Motor neuron (in vitro differentiated cells): Measurements from ENCODE around the gene SBF2. TPM values are rescaled to one million over a fixed set of nuclear protein-coding genes. Genes with fewer than 3 reads are reported as not detected.
"Not testable (repeated sequence)": the region's sequence is repeated elsewhere in the genome, so short reads cannot be mapped to it uniquely, and the experiment has no call there.

Experiments used
- ATAC-seq, 8 experiments: fragments of 200-7000 bp; cut with Tn5 transposase; replicated peaks in 6 of 8; 2 replicates each; pipeline ENCODE4 v1.8.0; 2021; ENCODE audit warnings: mild to moderate bottlenecking in 8 of 8, moderate library complexity in 8 of 8
- H3K27ac ChIP-seq, 2 donors: fragments of 250-450 bp; sonication (Bioruptor Pico); 2 replicates each; pipeline ENCODE4 v1.9.0; 2021; ENCODE audit warnings: antibody characterized with exemption in 2 of 2, mild to moderate bottlenecking in 2 of 2, moderate library complexity in 1 of 2
- H3K4me1 ChIP-seq, 2 donors: fragments of 250-450 bp; sonication (Bioruptor Pico); replicated peaks in 1 of 2; 2 replicates each; pipeline ENCODE4 v1.6.1; 2021; ENCODE audit warnings: antibody characterized with exemption in 2 of 2, mild to moderate bottlenecking in 2 of 2, moderate library complexity in 1 of 2
- H3K4me3 ChIP-seq, 5 donors: fragments of 250-450 bp; sonication (Bioruptor Pico); 2 replicates each; pipeline ENCODE4 v1.9.0; 2021; ENCODE audit warnings: antibody characterized with exemption in 5 of 5, mild to moderate bottlenecking in 5 of 5, moderate library complexity in 4 of 5
- WGBS, 10 experiments: fragments of 450-650 bp; shearing (Covaris generic); methylation state at CpG; one replicate each; pipeline ENCODE4 v1.0.0; 2022; 5-methylcytosine and 5-hydroxymethylcytosine counted together
- in situ Hi-C, 9 experiments: fragments of 400-800 bp; cut with MboI; loops; one replicate each; pipeline ENCODE4 v1.15.0; 2021; ENCODE audit warnings: low sequenced_read_pairs in 9 of 9, low pct_unique_long_range_greater_than_20kb in 2 of 9; ENCODE audit not compliant: unreplicated experiment in 9 of 9
- total RNA-seq, 8 experiments: library from RNA; unstranded; fragments of 300-600 nt; gene quantifications; 2 replicates each; pipeline versions ENCODE4 v1.2.3 to v1.2.4, GENCODE V29; 2022

Gene SBF2
- total RNA-seq, 8 experiments from 2014 or later, result 31.8 to 66.3 (median 44.6) TPM

DNA sequence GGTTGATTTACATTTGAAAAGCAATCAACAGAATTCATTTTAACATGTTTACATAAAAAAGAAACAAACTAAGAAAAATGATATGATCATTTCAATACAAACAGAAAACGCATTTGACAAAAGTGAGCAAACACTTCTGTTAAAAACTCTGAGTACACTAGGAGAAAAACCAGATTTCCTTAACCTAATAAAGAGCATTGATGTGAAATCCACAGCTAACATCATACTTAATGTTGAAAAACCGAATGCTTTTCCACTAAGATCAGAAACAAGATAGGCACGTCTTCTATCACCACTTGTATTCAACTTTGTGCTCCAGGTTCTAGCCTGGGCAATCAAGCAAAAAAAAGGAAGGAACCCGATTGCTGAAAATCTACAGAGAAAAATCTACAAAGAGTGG lies 227.6 kb downstream of the SBF2 start:
- ATAC-seq, result no peak
- 73 to 100% (median 90%) methylated on average over 1 to 4 of the region's 4 CpGs for WGBS, 10 experiments
- in situ Hi-C loops, result no loop called here

DNA sequence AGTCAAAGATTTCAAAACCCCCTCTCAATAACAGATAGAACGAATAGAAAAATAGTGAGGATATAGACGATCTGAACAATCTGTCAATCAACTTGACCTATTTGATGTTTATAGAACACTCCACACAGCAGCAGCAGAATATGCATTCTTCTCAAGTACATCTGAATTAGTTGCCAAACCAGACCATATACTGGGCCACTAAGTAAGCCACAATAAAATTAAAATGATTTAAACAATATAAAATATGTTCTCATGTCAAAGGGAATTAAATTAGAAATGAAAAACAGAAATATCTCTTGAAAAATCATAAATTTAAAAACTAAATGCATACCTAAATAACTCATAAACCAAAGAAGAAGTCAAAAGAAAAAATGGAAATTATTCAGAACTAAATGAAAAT lies 229.2 kb downstream of the SBF2 start:
- Histone ChIP-seq H3K4me3 (no peak overlapping the region), H3K4me1 (no peaks in the 10 kb centered on the region), H3K27ac (no peak overlapping the region)
- no peak for ATAC-seq
- in situ Hi-C loops, result no loop called here
- 71 to 100% (median 92%) methylated on average over 1 to 2 of the region's 2 CpGs for WGBS, 10 experiments

More for the DNA sequence above, 227.6 kb downstream of the SBF2 start:
- H3K4me1 ChIP-seq, result no peaks in the 10 kb centered on the region
- no peak overlapping the region for H3K27ac ChIP-seq
- H3K4me3 ChIP-seq, result no peak overlapping the region

DNA sequence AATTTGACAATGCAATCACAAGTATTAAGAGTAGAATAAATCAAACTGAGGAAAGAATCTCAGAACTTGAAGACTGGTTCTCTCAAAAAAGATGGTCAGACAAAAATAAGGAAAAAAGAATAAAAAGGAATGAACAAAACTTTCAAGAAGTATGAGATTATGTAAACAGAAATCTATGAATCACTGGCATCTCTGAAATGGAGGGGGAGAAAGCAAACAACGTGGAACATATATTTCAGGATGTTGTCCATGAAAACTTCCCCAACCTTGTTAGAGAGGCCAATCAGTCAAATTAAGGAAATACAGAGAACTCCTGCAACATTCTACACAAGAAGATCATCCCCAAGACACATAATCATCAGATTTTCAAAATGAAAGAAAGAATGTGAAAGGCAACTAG lies 235.7 kb downstream of the SBF2 start:
- Histone ChIP-seq H3K27ac (no peak overlapping the region), H3K4me3 (no peak overlapping the region), H3K4me1 (no peaks in the 10 kb centered on the region)
- WGBS, 10 experiments, result 80 to 100% (median 96%) methylated on average over 1 of the region's 1 CpG
- in situ Hi-C loops, result no loop called here
- no peak for ATAC-seq

DNA sequence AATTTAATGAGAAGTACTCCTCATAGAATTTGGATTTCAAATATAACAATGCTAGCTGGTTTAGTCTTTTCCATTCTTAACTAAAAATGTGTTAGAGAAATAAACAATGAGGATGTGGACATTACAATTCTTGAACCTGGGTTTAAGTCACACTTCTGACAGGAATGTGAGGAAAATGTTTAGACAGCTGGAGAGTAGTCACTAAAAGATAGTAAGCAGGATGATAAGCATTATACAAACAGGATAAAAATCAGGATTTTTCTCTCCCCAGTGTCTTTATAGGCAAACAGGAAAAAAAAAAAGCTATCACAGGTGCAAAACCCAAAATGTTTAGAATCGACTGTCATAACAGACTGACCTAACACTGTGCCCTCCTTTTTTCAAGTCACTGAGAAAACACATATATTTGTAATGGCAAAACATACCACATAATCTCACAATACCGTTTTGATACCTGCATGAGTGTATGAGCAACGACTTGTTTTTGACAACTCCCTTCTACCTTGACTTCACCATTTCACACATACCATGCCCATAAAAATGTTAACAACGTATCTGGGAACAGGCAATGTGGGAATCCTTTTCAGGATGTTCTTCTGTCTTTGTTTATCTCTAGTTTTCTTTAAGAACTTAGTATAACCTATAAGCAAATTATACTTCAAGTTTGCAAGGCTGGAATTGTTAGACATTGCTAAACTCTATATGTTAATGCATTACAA lies 242.0 kb downstream of the SBF2 start:
- in situ Hi-C loops, result no loop called here
- Histone ChIP-seq H3K4me1 (no peaks in the 10 kb centered on the region), H3K4me3 (no peak overlapping the region), H3K27ac (no peak overlapping the region)
- 51 to 94% (median 79%) methylated on average over 2 to 4 of the region's 4 CpGs; no CpG with 5 or more reads in 1 of the 10 experiments for WGBS, 10 experiments
- no peak for ATAC-seq

DNA sequence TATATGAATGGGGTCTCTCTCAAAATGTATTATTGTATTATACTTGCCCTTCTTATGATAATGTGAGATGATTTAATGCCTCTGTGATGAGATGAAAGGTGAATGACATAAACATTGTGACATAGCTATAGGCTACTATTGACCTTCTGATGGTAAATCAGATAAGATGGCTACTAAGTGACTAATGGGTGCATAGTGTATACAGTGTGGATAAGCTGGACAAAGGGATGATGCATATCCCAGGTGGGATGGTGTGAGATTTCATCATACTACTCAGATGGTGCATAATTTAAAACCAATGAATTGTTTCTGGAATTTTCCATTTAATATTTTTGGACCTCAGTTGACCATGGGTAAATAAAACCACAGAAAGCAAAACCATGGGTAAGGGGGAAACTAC lies 243.5 kb downstream of the SBF2 start:
- H3K27ac ChIP-seq, result no peak overlapping the region
- ATAC-seq, result peak in 1 of 8 experiments; percentile 36
- no peak overlapping the region for H3K4me3 ChIP-seq
- no peaks in the 10 kb centered on the region for H3K4me1 ChIP-seq
- in situ Hi-C loops, result no loop called here

DNA sequence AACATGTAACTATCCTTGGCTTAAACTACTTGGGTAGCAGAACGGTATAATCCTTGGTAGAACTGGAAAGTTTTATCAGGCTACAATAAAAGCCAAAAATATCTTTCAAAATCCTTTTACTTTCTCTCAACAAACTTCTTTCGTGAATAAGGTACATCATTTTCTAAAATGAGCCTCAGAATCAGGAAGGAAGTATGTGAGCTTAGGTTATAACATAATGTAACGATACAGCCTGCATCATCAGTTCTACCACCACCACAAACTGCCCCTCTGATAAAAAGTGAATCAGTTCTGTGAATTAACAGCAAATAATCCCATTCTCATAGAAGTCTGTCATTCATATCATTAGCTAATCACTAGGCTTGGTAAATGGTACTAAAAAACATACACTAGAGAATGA lies 244.3 kb downstream of the SBF2 start:
- 33 to 100% (median 100%) methylated on average over 1 to 3 of the region's 3 CpGs; no CpG with 5 or more reads in 1 of the 10 experiments for WGBS, 10 experiments
- H3K4me3 ChIP-seq, result no peak overlapping the region
- in situ Hi-C loops, result no loop called here
- no peaks in the 10 kb centered on the region for H3K4me1 ChIP-seq
- H3K27ac ChIP-seq, result no peak overlapping the region
- no peak for ATAC-seq

DNA sequence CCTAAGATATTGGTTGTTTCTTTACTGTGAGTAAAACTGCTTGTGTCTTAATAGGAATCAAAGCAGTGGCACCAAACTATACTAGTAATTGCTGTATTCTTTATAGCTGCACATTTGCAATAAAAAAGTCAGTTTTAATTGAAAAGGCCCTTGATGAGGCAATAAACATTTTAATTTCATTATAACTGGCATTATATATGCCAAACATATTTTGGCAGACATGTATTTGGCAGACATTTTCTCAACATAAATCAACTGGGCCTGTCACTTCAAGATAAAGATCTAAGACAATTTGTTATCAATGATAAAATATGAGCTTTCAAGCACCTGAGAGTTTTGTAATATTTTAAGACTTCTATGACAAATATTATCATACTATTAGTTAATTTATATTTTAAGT lies 245.7 kb downstream of the SBF2 start:
- Histone ChIP-seq H3K4me1 (no peaks in the 10 kb centered on the region), H3K27ac (no peak overlapping the region), H3K4me3 (no peak overlapping the region)
- in situ Hi-C loops, result no loop called here
- ATAC-seq, result no peak

DNA sequence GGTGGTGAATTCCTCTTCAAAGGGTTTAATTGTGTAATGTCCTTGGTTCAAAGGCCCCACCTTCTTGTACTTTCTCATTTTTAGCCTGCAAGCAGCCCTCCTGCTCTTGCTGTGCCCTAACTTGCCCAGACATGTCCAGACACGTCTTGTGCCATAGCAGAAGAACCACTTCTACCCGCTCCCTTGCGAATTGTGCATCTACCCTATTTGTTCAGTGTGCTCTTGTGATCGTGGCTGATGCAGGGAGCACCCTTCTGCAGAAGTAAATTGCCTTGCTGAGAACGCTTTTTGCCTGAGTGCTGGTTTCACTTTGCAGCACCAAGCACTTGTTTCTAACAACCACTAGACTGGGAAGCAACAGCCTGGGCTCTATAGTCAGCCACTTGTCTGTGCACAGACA lies 249.4 kb downstream of the SBF2 start:
- ATAC-seq, result no peak
- in situ Hi-C loops, result no loop called here
- WGBS, 10 experiments, result 67 to 100% (median 92%) methylated on average over 1 to 5 of the region's 5 CpGs; no CpG with 5 or more reads in 6 of the 10 experiments
- Histone ChIP-seq H3K4me1 (no peaks in the 10 kb centered on the region), H3K4me3 (no peak overlapping the region), H3K27ac (no peak overlapping the region)

DNA sequence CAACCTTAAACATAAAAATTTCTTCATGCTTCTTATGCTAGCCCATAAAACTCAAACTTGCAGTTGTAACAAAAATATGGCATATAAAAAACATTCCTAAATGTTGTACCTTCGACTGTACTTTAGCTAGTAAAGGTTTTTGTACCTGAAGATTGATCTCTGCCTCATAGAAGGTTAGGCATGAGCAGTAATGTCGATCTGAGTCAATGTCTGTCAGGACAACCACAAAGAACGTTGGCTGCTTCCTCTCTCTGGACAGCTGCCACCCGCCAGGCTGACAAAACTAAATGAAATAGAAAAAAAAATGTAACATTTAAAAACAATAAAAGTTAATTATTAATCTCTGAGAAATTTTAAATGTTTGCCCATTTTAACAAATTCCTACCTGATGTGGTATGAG lies 251.3 kb downstream of the SBF2 start:
- WGBS, 10 experiments, result 37 to 91% (median 81%) methylated on average over 1 to 4 of the region's 4 CpGs

DNA sequence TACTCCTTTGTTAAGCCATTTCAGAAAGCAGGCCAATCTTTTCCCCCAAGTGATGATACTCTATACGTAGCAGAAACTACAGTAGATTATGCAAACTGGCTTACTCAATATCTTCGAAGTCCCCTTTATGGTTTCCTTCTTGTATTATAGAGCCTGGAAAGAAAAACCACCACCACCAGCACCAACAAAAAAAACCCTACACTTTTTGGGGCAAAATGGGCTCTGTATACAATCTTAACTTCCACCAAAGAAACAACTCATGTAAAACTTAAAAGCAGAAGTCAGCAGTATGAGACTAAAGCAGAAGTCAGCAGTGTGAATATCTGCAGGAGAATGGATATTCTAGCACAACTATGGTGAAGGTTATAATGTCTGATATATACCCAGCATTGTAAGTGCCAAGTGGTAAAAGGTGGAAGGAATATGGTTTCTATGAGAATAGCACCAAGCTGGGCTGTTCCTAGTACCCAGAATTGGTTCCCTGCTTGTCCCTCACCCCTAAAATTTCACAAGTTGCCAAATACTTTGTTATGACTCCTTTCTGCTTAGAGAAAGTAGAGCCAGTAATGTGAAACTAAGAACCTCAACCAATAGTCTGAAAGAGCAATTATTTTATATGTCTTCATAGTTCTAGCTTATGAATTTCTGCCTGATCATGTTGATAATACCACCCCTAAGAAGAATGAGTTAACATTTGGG lies 252.1 kb downstream of the SBF2 start:
- ATAC-seq, result no peak
- H3K4me1 ChIP-seq, result no peaks in the 10 kb centered on the region
- 60 to 100% (median 96%) methylated on average over 1 to 2 of the region's 2 CpGs; no CpG with 5 or more reads in 1 of the 10 experiments for WGBS, 10 experiments
- in situ Hi-C loops, result no loop called here
- no peak overlapping the region for H3K4me3 ChIP-seq
- no peak overlapping the region for H3K27ac ChIP-seq

More for the DNA sequence above, 251.3 kb downstream of the SBF2 start:
- H3K4me3 ChIP-seq, result no peak overlapping the region
- no peaks in the 10 kb centered on the region for H3K4me1 ChIP-seq
- no peak for ATAC-seq
- in situ Hi-C loops, result no loop called here
- no peak overlapping the region for H3K27ac ChIP-seq

DNA sequence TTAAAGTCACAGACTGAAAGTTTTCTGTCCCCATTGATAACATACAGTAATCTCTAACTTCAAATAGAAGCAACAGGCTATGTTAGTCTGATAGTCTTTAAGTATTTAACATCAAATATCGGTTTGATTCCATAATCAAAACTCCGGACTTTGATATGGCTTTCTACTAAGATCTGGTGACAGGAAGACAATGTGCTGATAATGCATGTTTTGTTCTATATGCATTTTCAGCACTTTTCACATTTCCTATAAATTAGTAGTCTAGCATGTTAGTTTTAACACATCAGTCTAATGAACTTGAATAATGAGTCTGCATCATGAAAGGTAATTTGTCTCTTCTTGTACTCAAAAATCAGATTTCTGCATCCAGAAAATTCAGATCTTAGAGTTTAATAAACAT lies 252.7 kb downstream of the SBF2 start:
- Histone ChIP-seq H3K4me3 (no peak overlapping the region), H3K27ac (no peak overlapping the region), H3K4me1 (no peaks in the 10 kb centered on the region)
- 45 to 100% (median 75%) methylated on average over 1 to 2 of the region's 2 CpGs; no CpG with 5 or more reads in 1 of the 10 experiments for WGBS, 10 experiments
- in situ Hi-C loops, result no loop called here
- no peak for ATAC-seq

DNA sequence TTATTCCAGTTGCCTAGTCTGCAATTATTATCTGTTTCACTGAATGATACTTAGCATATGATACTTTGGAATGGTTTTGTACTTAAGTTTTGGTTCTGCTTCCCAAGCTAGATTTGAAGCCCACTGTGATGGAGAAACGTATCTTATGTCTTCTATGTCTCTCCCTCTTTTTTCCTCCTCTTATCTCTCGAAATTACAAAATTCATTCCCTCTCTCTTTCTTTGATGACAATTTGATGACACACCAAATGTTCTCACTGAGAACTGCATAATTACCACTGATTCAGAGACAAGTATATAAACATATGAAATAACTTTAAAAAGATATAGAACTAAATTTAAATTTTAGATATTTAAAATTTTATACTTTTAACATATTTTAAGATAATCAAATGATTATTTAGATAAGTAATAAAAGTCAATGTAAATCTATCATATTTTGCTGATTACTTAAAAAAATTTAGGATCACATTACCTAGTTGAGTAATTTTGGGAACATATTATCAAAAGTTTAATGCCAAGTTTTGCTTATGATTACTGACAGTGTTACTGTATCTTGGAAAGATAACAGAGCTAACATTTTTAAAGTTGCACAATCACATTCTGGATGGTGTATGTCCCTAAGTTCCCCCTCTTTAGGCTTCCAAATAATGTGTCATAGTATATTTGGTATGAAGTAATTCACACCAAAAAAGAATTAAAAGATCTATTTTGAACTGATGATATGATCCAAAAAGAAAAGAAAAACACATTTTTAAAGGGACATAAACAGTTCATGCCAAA lies 255.3 kb downstream of the SBF2 start:
- in situ Hi-C loops, result no loop called here
- Histone ChIP-seq H3K4me3 (no peak overlapping the region), H3K27ac (no peak overlapping the region), H3K4me1 (no peaks in the 10 kb centered on the region)
- ATAC-seq, result no peak
- WGBS, 10 experiments, result 14 to 100% (median 81%) methylated on average over 1 to 2 of the region's 2 CpGs; no CpG with 5 or more reads in 2 of the 10 experiments

DNA sequence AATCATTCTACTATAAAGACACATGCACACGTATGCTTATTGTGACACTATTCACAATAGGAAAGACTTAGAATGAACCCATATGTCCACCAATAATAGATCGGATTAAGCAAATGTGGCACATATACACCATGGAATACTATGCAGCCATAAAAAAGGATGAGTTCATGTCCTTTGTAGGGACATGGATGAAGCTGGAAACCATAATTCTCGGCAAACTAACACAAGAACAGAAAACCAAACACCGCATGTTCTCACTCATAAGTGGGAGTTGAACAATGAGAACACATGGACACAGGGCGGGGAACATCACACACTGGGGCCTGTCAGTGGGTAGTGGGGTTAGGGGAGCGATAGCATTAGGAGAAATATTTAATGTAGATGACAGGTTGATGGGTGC lies 258.1 kb downstream of the SBF2 start:
- ATAC-seq, in situ Hi-C loops, H3K4me3 ChIP-seq, H3K4me1 ChIP-seq, H3K27ac ChIP-seq: not testable (repeated sequence)
- 100% methylated on average over 1 to 2 of the region's 6 CpGs; no CpG with 5 or more reads in 5 of the 10 experiments for WGBS, 10 experiments
